GM18507 (cell line): ENCODE data around the gene ZMYM4.
"Not testable (repeated sequence)": the region's sequence is repeated elsewhere in the genome, so short reads cannot be mapped to it uniquely, and the experiment has no call there.

ENCODE experiments used
- DNase-seq: peaks from one replicate; pipeline ENCODE4 v3.0.0; 2011; ENCODE audit warnings: low read depth; ENCODE audit not compliant: insufficient read length; ENCODE audit errors: extremely low spot score
- FAIRE-seq: peaks from 2 replicates; lab custom pipeline; 2011; peaks lifted over from hg19 to GRCh38; lab: Jason Lieb, UNC

The ZMYM4 gene

GRCh38 chr1:35316264-35316663 lies 47.8 kb downstream of the ZMYM4 start:
- FAIRE-seq (no peak), DNase-seq (no peak)

GRCh38 chr1:35319988-35320713 lies 51.6 kb downstream of the ZMYM4 start:
- FAIRE-seq: no peak

GRCh38 chr1:35320937-35321336 lies 52.4 kb downstream of the ZMYM4 start:
- no peak for DNase-seq
- FAIRE-seq: no peak

More at GRCh38 chr1:35319988-35320713, 51.6 kb downstream of the ZMYM4 start:
- DNase-seq: no peak

- no peak for FAIRE-seq
- no peak for DNase-seq
Measured at GRCh38 chr1:35324486-35324885, 56.0 kb downstream of the ZMYM4 start.

DNA sequence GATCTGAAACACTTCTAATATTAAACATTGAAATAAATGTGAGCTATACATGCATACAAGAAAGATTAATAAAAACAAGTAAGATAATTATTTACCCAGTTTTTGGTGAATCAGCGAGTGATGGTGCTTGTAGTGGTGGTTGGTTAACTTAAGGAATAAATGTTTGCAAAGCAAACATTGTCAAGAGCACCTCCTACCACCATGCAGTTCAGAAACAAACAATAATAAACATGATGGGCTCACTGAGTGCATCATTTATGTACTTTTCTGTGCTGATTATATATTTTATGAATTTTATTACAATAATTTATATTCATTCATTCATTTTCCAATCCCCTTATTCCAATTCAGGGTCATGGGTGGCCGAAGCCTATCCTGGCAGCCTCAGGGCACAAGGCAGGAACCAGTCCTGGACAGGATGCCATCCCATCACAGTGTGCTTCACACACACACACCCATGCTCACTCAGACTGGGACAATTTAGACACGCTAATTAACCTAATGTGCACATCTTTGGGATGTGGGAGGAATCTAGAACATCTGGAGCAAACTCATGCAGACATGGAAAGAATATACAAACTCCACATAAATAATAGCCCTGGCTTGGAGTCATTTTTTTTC lies 57.8 kb downstream of the ZMYM4 start:
- DNase-seq (no peak), FAIRE-seq (no peak)

DNA sequence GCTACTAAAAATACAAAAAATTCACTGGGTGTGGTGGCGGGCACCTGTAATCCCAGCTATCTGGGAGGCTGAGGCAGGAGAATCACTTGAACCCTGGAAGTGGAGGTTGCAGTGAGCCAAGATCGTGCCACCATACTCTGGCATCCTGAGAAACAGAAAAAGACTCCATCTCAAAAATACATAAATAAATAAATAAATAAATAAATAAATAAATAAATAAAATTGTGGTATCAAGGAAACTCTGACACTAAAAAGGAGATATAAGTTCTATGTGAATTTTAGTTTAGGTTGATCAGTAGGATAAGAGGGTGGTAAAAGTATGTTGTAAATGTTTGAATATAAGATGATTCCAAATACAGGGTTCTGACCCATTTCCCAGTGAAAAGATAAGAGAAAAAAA lies 63.1 kb downstream of the ZMYM4 start:
- FAIRE-seq, DNase-seq: not testable (repeated sequence)

DNA sequence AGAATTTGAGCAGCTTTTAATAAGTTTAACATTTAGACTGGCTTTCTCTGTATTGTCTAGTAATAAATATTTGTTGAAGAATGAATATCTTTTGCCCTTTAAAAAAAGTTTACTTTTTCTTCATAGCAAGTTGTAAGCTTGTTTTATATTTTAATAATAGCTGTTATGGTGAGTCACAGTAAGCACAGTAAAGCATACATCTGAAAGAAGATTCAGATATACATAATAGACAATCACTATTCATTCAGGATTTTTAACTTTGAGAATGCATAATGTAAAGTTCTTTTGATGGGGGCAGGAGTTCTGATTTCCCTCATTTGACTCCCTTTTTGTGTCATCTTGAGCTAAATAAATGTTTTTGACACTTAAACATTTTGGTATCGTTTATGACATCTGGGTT lies 66.0 kb downstream of the ZMYM4 start:
- FAIRE-seq (no peak), DNase-seq (no peak)

- DNase-seq (no peak), FAIRE-seq (no peak)
Measured at GRCh38 chr1:35340519-35340918, 72.0 kb downstream of the ZMYM4 start.

GRCh38 chr1:35345439-35345981 lies 77.0 kb downstream of the ZMYM4 start:
- DNase-seq (no peak), FAIRE-seq (peak; percentile 58)

- no peak for FAIRE-seq
- DNase-seq: no peak
Measured at GRCh38 chr1:35350872-35351271, 82.4 kb downstream of the ZMYM4 start.

- FAIRE-seq (no peak), DNase-seq (no peak)
Measured at GRCh38 chr1:35359995-35360394, 91.5 kb downstream of the ZMYM4 start.

- FAIRE-seq (no peak), DNase-seq (no peak)
Measured at GRCh38 chr1:35361638-35362037, 93.1 kb downstream of the ZMYM4 start.

DNA sequence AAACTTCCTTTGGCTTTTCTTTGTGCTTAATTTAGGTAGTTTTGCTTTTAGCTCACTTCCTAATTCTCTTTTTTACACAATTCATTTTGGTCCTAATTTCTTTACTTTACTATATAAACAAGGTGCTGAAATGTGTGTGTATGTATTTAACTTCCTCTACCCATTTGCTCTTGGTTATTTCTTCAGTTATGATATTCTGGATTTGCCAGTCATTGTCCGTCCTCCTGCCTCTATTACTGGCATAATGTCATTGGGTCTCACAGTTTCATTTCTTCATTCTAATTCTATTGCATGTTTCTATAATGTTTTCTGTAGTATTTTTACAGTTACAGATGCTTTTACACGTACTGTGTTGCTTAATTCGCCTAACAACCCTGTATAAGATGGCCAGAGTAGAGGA lies 96.2 kb downstream of the ZMYM4 start:
- FAIRE-seq: peak; percentile 60
- no peak for DNase-seq

GRCh38 chr1:35367914-35368313 lies 99.4 kb downstream of the ZMYM4 start:
- FAIRE-seq (no peak), DNase-seq (no peak)

- DNase-seq (no peak), FAIRE-seq (no peak)
Measured at GRCh38 chr1:35369922-35370671, 101.6 kb downstream of the ZMYM4 start.

DNA sequence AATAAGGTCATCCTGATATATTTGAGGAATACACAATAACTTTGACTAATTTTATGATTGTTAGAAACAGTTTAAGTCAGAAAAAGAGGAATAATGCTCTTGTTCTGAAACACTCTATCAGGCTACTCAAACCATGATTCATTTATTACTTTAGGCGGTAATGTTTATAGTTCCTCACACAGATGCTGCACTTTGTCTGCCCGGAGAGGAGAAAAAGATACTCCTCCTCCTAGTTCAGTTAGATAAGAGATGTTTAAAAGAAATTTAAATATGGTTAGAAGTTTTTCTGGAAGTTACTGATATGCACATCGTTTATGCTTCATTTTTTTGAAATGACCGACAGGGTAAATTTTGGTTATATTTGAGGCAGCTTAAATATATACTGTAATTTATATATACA lies 103.0 kb downstream of the ZMYM4 start:
- no peak for FAIRE-seq
- DNase-seq: no peak

DNA sequence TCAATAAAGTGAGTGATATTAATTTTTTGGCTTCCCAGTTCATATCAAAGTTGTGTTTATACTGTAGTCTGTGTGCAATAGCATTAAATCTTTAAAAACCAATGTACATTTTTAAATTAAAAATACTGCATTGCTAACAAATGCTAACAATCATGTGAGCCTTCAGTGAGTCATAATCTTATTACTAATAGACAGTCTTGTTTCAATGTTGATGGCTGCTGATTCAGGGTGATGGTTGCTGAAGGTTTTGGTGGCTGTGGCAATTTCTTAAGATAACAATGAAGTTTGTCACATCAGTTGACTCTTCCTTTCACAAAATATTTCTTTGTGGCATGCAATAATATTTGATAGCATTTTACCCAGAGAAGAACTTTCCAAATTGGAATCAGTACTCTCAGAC lies 109.0 kb downstream of the ZMYM4 start:
- no peak for FAIRE-seq

DNA sequence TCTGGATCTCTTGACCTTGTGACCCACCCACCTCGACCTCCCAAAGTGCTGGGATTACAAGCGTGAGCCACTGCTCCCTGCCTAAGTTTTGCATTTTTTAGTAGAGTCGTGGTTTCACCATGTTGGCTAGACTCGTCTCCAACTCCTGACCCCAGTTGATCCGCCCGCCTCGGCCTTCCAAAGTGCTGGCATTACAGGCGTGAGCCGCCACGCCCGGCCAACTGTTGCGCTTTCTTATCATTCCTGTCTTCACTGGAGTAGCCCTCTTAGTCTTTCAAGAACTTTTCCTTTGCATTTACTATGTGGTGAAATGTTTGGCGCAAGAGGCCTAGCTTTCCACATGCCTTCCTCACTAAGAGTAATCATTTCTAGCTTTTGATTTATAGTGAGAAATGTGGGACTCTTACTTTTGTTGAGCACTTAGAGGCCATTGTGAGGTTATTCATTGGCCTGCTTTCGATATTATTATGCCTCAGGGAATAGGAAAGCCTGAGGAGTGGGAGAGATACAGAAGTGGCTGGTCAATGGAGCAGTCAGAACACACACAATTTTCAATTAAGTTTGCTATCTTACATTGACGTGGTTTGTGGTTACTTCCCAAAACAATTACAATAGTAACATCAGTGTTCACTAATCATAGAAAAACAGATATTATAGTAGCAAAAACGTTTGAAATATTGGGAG lies 111.0 kb downstream of the ZMYM4 start:
- FAIRE-seq (no peak), DNase-seq (no peak)

More for the DNA sequence above, 109.0 kb downstream of the ZMYM4 start:
- DNase-seq: no peak

GRCh38 chr1:35380111-35380510 lies 111.6 kb downstream of the ZMYM4 start:
- DNase-seq, FAIRE-seq: not testable (repeated sequence)

GRCh38 chr1:35382107-35382506 lies 113.6 kb downstream of the ZMYM4 start:
- FAIRE-seq: no peak

More at GRCh38 chr1:35382107-35382506, 113.6 kb downstream of the ZMYM4 start:
- DNase-seq: no peak
